ENCODE measurements around the gene CAND1.

The CAND1 gene

GRCh38 chr12:67268896-67269632, at the start of gene CAND1:
TSS of gene CAND1 (plus strand) at chr12:67269358. CDS start at chr12:67269718, 360 bp downstream.
- peak; percentile 100 for DNase-seq

- DNase-seq, result no peak
These were observed 49.1 kb upstream of the CAND1 start for GRCh38 chr12:67220065-67220464.

GRCh38 chr12:67222302-67222701, 46.9 kb upstream of the CAND1 start:
- DNase-seq, result no peak

GRCh38 chr12:67223225-67223624, 45.9 kb upstream of the CAND1 start:
- DNase-seq, result no peak

- DNase-seq, result peak; percentile 73
These were observed 31.9 kb upstream of the CAND1 start for GRCh38 chr12:67237231-67237630.

- DNase-seq, result no peak
These were observed 30.1 kb upstream of the CAND1 start for GRCh38 chr12:67239061-67239460.

GRCh38 chr12:67241482-67241881, 27.7 kb upstream of the CAND1 start:
- DNase-seq, result no peak

- DNase-seq, result no peak
These were observed 25.9 kb upstream of the CAND1 start for GRCh38 chr12:67243260-67243659.

- DNase-seq, result no peak
These were observed 23.6 kb upstream of the CAND1 start for GRCh38 chr12:67245571-67245970.

- DNase-seq, result no peak
These were observed 18.1 kb upstream of the CAND1 start for GRCh38 chr12:67251012-67251411.

- DNase-seq, result no peak
These were observed 14.7 kb upstream of the CAND1 start for GRCh38 chr12:67254372-67255026.

GRCh38 chr12:67256649-67257048, 12.5 kb upstream of the CAND1 start:
- no peak for DNase-seq

GRCh38 chr12:67263471-67263870, 5.7 kb upstream of the CAND1 start:
- DNase-seq, result no peak

- no peak for DNase-seq
These were observed 743 bp upstream of the CAND1 start for GRCh38 chr12:67268335-67268895.

- DNase-seq, result peak; percentile 79
These were observed 745 bp downstream of the CAND1 start for GRCh38 chr12:67269633-67270573.

- no peak for DNase-seq
These were observed 1.5 kb downstream of the CAND1 start for GRCh38 chr12:67270622-67271021.

GRCh38 chr12:67271976-67272375, 2.8 kb downstream of the CAND1 start:
- DNase-seq, result no peak

- DNase-seq, result no peak
These were observed 5.0 kb downstream of the CAND1 start for GRCh38 chr12:67274186-67274585.

- no peak for DNase-seq
These were observed 6.3 kb downstream of the CAND1 start for GRCh38 chr12:67275380-67275913.

GRCh38 chr12:67276421-67276820, 7.3 kb downstream of the CAND1 start:
- no peak for DNase-seq

GRCh38 chr12:67279637-67280036, 10.5 kb downstream of the CAND1 start:
- DNase-seq, result no peak

GRCh38 chr12:67280088-67280487, 10.9 kb downstream of the CAND1 start:
- DNase-seq, result no peak

- no peak for DNase-seq
These were observed 11.4 kb downstream of the CAND1 start for GRCh38 chr12:67280572-67280971.

Measured in NCI-H1417 treated with DMSO at 0.1 percent for 48 hours (cell line).